ENCODE results near the gene NEFH. TPM values are rescaled to one million over a fixed set of nuclear protein-coding genes. Genes with fewer than 3 reads are reported as not detected.

The NEFH gene
- total RNA-seq, 2 experiments from 2014 or later: 2.1 to 2.7 TPM

- POLR2A ChIA-PET: no interaction called here
- Mint-ChIP-seq H3K4me3 (no peak overlapping the region), H3K36me3 (ENCODE audit: low read depth) (peaks cover 34% of the 10 kb centered on the region), H3K27me3 (no peaks in the 10 kb centered on the region), H3K27ac (no peak overlapping the region), H3K9me3 (ENCODE audit: low read depth) (no peaks in the 10 kb centered on the region), H3K4me1 (no peaks in the 10 kb centered on the region)
- intact Hi-C loops (cut with DNase I, micrococcal nuclease): no loop called here
- ATAC-seq: no peak
- DNase-seq: no peak
- CTCF ChIA-PET: no interaction called here
Observed at GRCh38 chr22:29530716-29531115, 50.7 kb downstream of the NEFH start.

DNA sequence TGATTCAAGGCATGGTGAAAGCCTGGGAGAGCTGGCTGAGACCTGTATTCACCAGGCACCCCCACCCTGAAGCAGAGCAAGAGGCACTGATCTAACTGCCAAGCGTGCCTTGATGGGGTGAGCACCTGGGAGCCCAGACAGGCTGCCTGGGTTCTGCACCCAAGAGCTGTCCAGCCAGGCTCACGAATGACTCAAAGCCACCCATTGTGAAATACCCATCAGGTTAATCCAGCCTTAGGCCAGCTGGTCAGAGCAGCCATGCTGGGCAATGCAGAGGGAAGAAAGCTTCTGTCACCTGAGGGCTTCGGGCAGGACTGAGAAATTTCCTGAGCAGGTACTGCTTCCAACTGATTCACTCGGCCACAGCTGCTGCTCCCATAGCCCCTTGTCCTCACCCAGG is 51.4 kb downstream of the NEFH start:
- no peak overlapping the region for H3K4me3 Mint-ChIP-seq
- CTCF ChIA-PET: interaction anchor here (0.7 to 1.1 kb wide), 4 partner anchors 96 to 1415 kb away, joined by 3 read pairs; no protein-coding TSS in a partner anchor
- no peaks in the 10 kb centered on the region for H3K27me3 Mint-ChIP-seq
- peaks cover 40% of the 10 kb centered on the region for H3K36me3 Mint-ChIP-seq (ENCODE audit: low read depth)
- intact Hi-C loops (cut with DNase I, micrococcal nuclease): no loop called here
- H3K4me1 Mint-ChIP-seq: no peaks in the 10 kb centered on the region
- H3K9me3 Mint-ChIP-seq (ENCODE audit: low read depth): no peaks in the 10 kb centered on the region
- POLR2A ChIA-PET: no interaction called here
- H3K27ac Mint-ChIP-seq: no peak overlapping the region
- DNase-seq (no peak), ATAC-seq (no peak)

GRCh38 chr22:29536411-29536810 is 56.4 kb downstream of the NEFH start:
- no peak overlapping the region for H3K27ac Mint-ChIP-seq
- CTCF ChIA-PET: no interaction called here
- H3K9me3 Mint-ChIP-seq (ENCODE audit: low read depth): no peaks in the 10 kb centered on the region
- POLR2A ChIA-PET: no interaction called here
- H3K4me3 Mint-ChIP-seq: no peak overlapping the region
- no peaks in the 10 kb centered on the region for H3K27me3 Mint-ChIP-seq
- DNase-seq (no peak), ATAC-seq (no peak)
- peaks cover 48% of the 10 kb centered on the region for H3K36me3 Mint-ChIP-seq (ENCODE audit: low read depth)
- no peaks in the 10 kb centered on the region for H3K4me1 Mint-ChIP-seq
- intact Hi-C loops (cut with DNase I, micrococcal nuclease): no loop called here

DNA sequence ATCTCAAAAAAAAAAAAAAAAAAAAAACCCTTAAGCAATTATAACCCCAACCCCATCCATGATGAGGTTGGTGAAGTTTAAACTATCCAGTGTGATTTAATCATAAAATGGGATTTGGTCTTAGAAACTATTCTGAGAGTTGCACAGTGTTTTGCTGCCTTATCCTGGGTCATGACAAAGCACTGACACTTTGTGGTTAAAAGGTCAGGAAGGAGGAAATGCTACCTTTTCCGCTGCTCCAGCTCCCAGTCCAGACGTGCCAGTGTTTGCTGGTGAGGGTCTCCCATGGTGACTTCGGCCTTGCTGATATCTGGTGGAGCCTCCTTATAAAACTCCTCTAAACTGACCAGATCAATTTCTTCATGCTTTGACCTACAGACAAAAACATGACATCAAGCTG is 59.1 kb downstream of the NEFH start:
- DNase-seq (no peak), ATAC-seq (no peak)
- Mint-ChIP-seq H3K4me1 (no peaks in the 10 kb centered on the region), H3K27ac (no peak overlapping the region), H3K9me3 (ENCODE audit: low read depth) (no peaks in the 10 kb centered on the region), H3K27me3 (no peaks in the 10 kb centered on the region), H3K4me3 (no peak overlapping the region), H3K36me3 (ENCODE audit: low read depth) (peaks cover 53% of the 10 kb centered on the region)
- intact Hi-C loops (cut with DNase I, micrococcal nuclease): no loop called here
- ChIA-PET POLR2A (no interaction called here), CTCF (interaction anchor here (0.6 kb wide), 1 partner anchor 16 kb away, joined by 4 read pairs; no protein-coding TSS in a partner anchor)

Other genes with a start within 250 kb of the NEFH start
- 10 to 100 TPM; 23.2 to 25.3 TPM for gene RHBDD3, start 212.2 kb upstream of the NEFH start, total RNA-seq
- gene EWSR1, start 211.9 kb upstream of the NEFH start, total RNA-seq: 100 to 1,000 TPM; 326 to 567 TPM
- under 1 TPM; 0.84 to 0.98 TPM for gene GAS2L1, start 173.6 kb upstream of the NEFH start, total RNA-seq
- under 1 TPM in 1 of 2 experiments, not detected in 1; 0.35 TPM for gene RASL10A, start 164.5 kb upstream of the NEFH start, total RNA-seq
- 10 to 100 TPM; 56.6 to 59.9 TPM for gene AP1B1, start 91.6 kb upstream of the NEFH start, total RNA-seq
- gene RFPL1, start 41.6 kb upstream of the NEFH start, total RNA-seq: not detected
- gene THOC5, start 73.5 kb downstream of the NEFH start, total RNA-seq: 10 to 100 TPM; 52.4 to 65.7 TPM
- 10 to 100 TPM; 75.0 to 78.0 TPM for gene NIPSNAP1, start 100.9 kb downstream of the NEFH start, total RNA-seq
- 10 to 100 TPM; 40.2 to 43.1 TPM for gene NF2, start 123.4 kb downstream of the NEFH start, total RNA-seq
- not detected for gene CABP7, start 239.8 kb downstream of the NEFH start, total RNA-seq